Activated CD4-positive, alpha-beta T cell treated with anti-CD3 and anti-CD28 coated beads, Interleukin-2, amount 10 ng/mL, durations not matched to agents 7 days and 5 days (primary cell): ENCODE measurements around the gene MCOLN1. TPM values are rescaled to one million over a fixed set of nuclear protein-coding genes. Genes with fewer than 3 reads are reported as not detected.

ENCODE experiments used
- CTCF ChIA-PET: fragments of 350-600 bp; sonication (Branson Sonifier 250); formaldehyde crosslinking; loops from one replicate; lab custom pipeline; 2021; ENCODE audit warnings: antibody characterized with exemption; lab: Charles Lee
- POLR2A ChIA-PET: fragments of 350-600 bp; sonication (Branson Sonifier 250); formaldehyde crosslinking; loops from one replicate; lab custom pipeline; 2021; ENCODE audit warnings: antibody characterized with exemption; lab: Charles Lee
- DNase-seq: peaks from one replicate; pipeline ENCODE4 v3.0.0-alpha.2; 2020
- H3K27ac Mint-ChIP-seq: one replicate; pipeline ENCODE4 v1.8.0; 2021; ENCODE audit warnings: mild to moderate bottlenecking, moderate library complexity, mixed read lengths
- H3K27me3 Mint-ChIP-seq: one replicate; pipeline ENCODE4 v1.8.0; 2021; ENCODE audit warnings: mixed read lengths
- H3K36me3 Mint-ChIP-seq: one replicate; pipeline ENCODE4 v1.8.0; 2021; ENCODE audit warnings: low read depth, mixed read lengths
- H3K4me1 Mint-ChIP-seq: one replicate; pipeline ENCODE4 v1.8.0; 2021; ENCODE audit warnings: mixed read lengths
- H3K4me3 Mint-ChIP-seq: one replicate; pipeline ENCODE4 v1.8.0; 2021; ENCODE audit warnings: mild to moderate bottlenecking, moderate library complexity, mixed read lengths
- H3K9me3 Mint-ChIP-seq: one replicate; pipeline ENCODE4 v1.8.0; 2021; ENCODE audit warnings: mixed read lengths
- total RNA-seq, 2 experiments: library from RNA; stranded (reverse); gene quantifications; one replicate each; pipeline ENCODE4 v1.2.3, GENCODE V29; 2021

The MCOLN1 gene
- total RNA-seq, 2 experiments from 2014 or later = 13.2 to 14.8 TPM

GRCh38 chr19:7506385-7507328 lies 15.8 kb upstream of the MCOLN1 start:
- Mint-ChIP-seq H3K27me3 (peaks cover 19% of the 10 kb centered on the region), H3K27ac (no peak overlapping the region), H3K36me3 (no peaks in the 10 kb centered on the region), H3K9me3 (no peaks in the 10 kb centered on the region), H3K4me3 (no peak overlapping the region), H3K4me1 (peaks cover 14% of the 10 kb centered on the region)
- CTCF ChIA-PET = interaction anchor here (0.8 to 1.1 kb wide), 3 partner anchors 9 to 16 kb away, joined by 4 to 6 read pairs (median 4); partner anchors contain the start of gene MCOLN1
- POLR2A ChIA-PET = interaction anchor here (0.6 kb wide), 1 partner anchor 39 kb away, joined by 3 read pairs; no protein-coding TSS in a partner anchor
- DNase-seq = peak; percentile 48

DNA sequence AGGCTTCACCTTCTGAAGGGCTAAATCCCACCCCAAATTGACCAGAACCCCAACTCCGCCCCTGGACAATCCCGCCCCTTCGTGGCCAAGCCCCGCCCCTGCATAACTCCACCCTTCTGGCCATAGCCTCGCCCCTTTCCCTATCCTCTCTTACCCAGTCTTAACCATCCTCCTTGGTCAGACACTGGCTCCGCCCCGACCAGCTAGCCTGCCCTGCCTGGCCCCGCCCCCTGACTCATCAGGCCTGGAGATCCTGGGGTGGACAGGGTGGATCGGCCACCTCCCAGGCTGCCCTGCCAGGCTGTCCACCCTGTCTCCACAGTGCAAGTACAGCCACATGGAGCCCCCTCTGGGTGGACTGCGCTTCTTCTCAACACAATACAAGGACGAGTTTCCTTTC lies 14.5 kb upstream of the MCOLN1 start:
- H3K4me3 Mint-ChIP-seq = no peak overlapping the region
- CTCF ChIA-PET = interaction anchor here (0.6 to 0.9 kb wide), 2 partner anchors 11 to 408 kb away, joined by 3 to 4 read pairs; a partner anchor contains a TSS
- POLR2A ChIA-PET = no interaction called here
- no peak for DNase-seq
- peaks cover 12% of the 10 kb centered on the region for H3K27me3 Mint-ChIP-seq
- no peaks in the 10 kb centered on the region for H3K9me3 Mint-ChIP-seq
- H3K27ac Mint-ChIP-seq = no peak overlapping the region
- H3K4me1 Mint-ChIP-seq = peaks cover 14% of the 10 kb centered on the region
- H3K36me3 Mint-ChIP-seq = no peaks in the 10 kb centered on the region

- H3K36me3 Mint-ChIP-seq = no peaks in the 10 kb centered on the region
- no peaks in the 10 kb centered on the region for H3K9me3 Mint-ChIP-seq
- peaks cover 14% of the 10 kb centered on the region for H3K4me1 Mint-ChIP-seq
- ChIA-PET POLR2A (no interaction called here), CTCF (interaction anchor here (1.8 to 2.1 kb wide), 2 partner anchors 13 to 25 kb away, joined by 5 to 9 read pairs; partner anchors contain the start of gene MCOLN1)
- peaks cover 13% of the 10 kb centered on the region for H3K27me3 Mint-ChIP-seq
- no peak overlapping the region for H3K27ac Mint-ChIP-seq
- no peak overlapping the region for H3K4me3 Mint-ChIP-seq
- DNase-seq = peak; percentile 45
These were observed 12.8 kb upstream of the MCOLN1 start for GRCh38 chr19:7509625-7510024.

DNA sequence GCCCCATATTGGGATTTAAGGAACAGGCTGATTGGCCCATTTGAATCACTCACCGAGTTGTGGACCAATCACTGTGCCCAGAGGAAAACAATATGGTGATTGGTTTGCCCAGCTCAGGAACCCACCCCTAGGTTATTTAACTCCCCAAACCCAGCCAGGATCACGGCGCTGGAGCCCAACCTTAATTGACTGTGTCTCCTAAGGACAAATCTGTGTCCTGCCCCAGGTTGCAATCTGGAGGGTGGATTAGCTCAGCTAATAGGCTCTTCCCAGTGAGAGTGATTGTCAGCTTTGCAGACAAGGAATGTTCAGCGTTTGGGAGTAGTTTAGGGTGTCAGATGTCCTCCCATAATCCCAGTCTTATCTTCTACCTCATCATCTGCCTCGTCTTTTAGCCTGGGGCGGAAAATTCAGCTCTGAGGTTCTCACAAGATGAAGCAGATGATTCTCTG lies 10.0 kb upstream of the MCOLN1 start:
- Mint-ChIP-seq H3K9me3 (no peaks in the 10 kb centered on the region), H3K4me1 (peaks cover 7% of the 10 kb centered on the region), H3K36me3 (no peaks in the 10 kb centered on the region), H3K4me3 (no peak overlapping the region), H3K27ac (no peak overlapping the region), H3K27me3 (peaks cover 22% of the 10 kb centered on the region)
- DNase-seq = no peak
- POLR2A ChIA-PET = no interaction called here
- CTCF ChIA-PET = interaction anchor here (0.9 kb wide), 1 partner anchor 9 kb away, joined by 3 read pairs; no protein-coding TSS in a partner anchor

DNA sequence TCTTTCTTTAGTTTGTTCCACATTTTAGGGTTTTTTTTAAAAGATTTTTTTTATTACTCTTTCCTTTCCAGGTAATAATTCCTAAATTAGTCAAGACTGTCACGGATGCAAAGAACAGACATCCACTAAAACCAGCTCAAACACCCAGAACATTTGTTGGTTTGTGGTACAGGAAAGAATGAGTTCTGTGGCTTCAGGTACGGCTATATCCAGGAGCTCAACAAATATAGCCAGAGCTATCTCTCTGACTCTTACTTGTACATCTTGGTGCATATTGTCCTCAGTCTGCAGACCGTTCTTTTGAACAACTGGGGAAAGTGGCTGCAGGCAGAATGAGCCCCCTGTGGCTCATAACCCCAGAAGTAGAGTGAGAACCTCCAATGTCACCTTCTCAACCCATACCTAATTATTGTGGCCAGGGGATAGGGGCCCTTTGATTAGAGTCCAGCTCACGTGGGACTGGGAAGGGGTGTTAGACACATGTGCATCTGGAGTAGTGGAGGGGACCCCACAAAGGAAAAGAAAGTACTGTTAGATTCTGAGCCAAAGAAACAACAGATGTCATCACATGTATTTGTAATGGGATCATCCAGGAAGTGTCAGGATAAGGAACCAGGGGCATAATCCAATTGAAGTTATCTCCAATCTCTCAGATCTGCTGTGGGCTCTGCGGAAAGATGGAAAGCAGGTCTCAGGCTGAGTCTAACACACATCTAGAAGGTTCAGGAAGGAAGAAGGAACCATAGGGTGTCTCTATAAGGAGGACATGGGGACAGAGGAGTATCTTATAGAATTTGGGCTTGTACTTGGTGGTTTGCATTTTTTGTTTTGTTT lies 8.4 kb upstream of the MCOLN1 start:
- ChIA-PET POLR2A (no interaction called here), CTCF (interaction anchor here (1.2 kb wide), 1 partner anchor 116 kb away, joined by 3 read pairs; no protein-coding TSS in a partner anchor)
- Mint-ChIP-seq H3K4me3 (no peak overlapping the region), H3K27me3 (peaks cover 25% of the 10 kb centered on the region), H3K36me3 (no peaks in the 10 kb centered on the region), H3K27ac (no peak overlapping the region), H3K4me1 (peaks cover 7% of the 10 kb centered on the region), H3K9me3 (no peaks in the 10 kb centered on the region)
- DNase-seq = no peak

DNA sequence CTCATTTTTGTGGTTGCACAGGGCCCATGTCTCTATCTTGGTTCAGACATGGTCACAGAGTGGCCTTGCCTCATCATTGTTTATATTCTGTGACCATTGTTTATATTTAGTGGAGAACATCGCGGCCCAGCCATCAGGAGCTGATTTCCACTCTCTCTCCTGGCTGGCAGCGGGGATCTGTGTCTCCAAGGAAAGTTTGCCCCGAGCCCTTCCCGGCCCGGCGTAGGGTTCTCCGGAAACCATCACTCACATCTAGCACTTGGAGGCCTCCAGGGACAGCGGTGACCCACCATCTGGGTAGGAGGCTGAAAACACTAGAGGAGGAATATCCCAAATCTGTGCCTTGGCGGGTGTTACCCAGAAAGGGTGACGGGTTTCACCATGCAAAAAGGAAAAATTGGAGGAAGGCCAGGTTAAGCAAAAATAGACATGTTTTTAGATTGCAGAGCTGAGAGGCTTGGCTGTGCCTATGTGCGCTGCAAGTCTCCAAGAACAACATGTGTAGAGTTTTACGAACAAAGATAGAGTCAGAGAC lies 7.2 kb upstream of the MCOLN1 start:
- H3K4me1 Mint-ChIP-seq = peaks cover 7% of the 10 kb centered on the region
- POLR2A ChIA-PET = no interaction called here
- peaks cover 25% of the 10 kb centered on the region for H3K27me3 Mint-ChIP-seq
- DNase-seq = no peak
- CTCF ChIA-PET = no interaction called here
- no peaks in the 10 kb centered on the region for H3K36me3 Mint-ChIP-seq
- H3K9me3 Mint-ChIP-seq = no peaks in the 10 kb centered on the region
- H3K27ac Mint-ChIP-seq = peak overlapping the region; percentile 61
- H3K4me3 Mint-ChIP-seq = peak overlapping the region; percentile 59

DNA sequence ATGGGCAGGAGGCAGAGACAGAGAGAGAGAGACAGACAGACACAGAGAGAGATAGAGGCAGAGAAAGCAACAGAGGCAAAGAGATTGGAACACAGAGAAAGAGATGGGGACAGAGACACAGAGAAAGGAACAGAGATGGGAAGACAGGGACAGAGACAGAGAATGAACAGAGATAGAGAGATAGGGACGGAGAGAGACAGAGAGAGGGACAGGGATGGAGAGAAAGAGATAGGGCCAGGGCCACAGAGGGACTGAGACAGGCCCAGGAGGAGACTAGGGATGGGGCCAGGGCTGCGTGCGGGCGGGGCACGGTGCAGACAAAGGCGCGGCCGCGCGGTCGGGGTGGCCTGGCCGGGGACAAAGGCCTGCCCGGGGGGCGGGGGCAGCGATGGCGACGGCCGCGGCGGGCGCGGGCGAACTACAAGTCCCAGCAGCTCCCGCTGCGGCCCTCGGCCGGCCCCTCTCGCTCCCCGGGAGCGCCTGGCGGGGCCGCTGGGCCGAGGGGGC lies 6.7 kb upstream of the MCOLN1 start, which contains the start of gene ZNF358:
Gene ZNF358, plus strand, starts transcription at position 459 of the 507 bp plus-strand sequence. CDS start 3,140 bp downstream, outside the sequence.
- POLR2A ChIA-PET = interaction anchor here (0.6 kb wide), 1 partner anchor 151 kb away, joined by 3 read pairs; no protein-coding TSS in a partner anchor

DNA sequence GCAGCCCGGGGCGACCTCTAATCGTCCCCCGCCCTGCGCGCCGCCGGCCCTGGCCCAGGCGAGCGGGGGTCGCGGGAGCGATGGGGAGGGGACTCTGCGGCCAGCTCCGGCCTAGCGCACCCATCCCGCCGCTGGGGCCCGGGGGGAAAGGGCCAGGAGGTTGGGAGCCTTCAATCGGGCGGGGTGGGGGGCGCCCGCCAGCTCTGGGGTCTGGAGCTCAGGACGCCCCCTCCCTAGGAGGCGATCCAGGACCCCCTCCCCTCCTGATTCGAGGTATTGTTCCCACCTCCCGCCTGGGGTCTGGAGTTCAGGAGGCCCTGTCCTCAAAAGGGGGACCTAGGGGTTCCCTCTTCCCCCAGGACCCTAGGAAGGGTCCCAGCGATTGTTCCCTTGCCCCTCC lies 6.1 kb upstream of the MCOLN1 start:
- POLR2A ChIA-PET = interaction anchor here (0.6 kb wide), 1 partner anchor 151 kb away, joined by 3 read pairs; no protein-coding TSS in a partner anchor
- CTCF ChIA-PET = interaction anchor here (0.6 kb wide), 1 partner anchor 415 kb away, joined by 3 read pairs; no protein-coding TSS in a partner anchor

More for the DNA sequence above, 6.7 kb upstream of the MCOLN1 start, which contains the start of gene ZNF358:
- DNase-seq = peak; percentile 33
- peak within 1 kb of the TSS; percentile 61 for H3K27ac Mint-ChIP-seq
- H3K27me3 Mint-ChIP-seq = peaks cover 25% of the 10 kb centered on the region
- CTCF ChIA-PET = no interaction called here
- peaks cover 7% of the 10 kb centered on the region for H3K4me1 Mint-ChIP-seq
- no peaks in the 10 kb centered on the region for H3K9me3 Mint-ChIP-seq
- peak within 1 kb of the TSS; percentile 64 for H3K4me3 Mint-ChIP-seq
- H3K36me3 Mint-ChIP-seq = no peaks in the 10 kb centered on the region

DNA sequence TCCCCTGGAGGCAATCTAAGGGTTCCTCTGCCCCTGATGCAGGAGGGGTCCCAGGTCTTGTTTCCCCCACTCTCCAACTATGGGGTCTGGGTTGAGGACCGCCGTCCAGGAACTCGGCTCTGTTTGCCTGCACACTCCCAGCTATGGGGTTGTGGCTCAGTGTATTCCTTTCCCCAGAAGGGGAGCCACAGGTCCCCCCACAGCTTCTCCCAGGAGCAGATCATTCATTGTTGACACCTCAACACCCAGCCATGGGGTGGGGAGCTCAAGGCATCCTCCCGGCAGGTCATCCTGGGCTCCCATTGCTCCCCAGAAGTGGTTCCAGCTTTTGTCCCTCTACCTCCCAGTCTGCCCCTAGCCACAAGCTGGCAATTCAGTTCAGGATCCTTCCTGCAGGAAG lies 5.5 kb upstream of the MCOLN1 start:
- no peaks in the 10 kb centered on the region for H3K36me3 Mint-ChIP-seq
- H3K9me3 Mint-ChIP-seq = no peaks in the 10 kb centered on the region
- POLR2A ChIA-PET = no interaction called here
- no peak for DNase-seq
- CTCF ChIA-PET = interaction anchor here (0.6 kb wide), 1 partner anchor 415 kb away, joined by 3 read pairs; no protein-coding TSS in a partner anchor
- H3K4me3 Mint-ChIP-seq = peak overlapping the region; percentile 64
- H3K27ac Mint-ChIP-seq = no peak overlapping the region
- peaks cover 11% of the 10 kb centered on the region for H3K4me1 Mint-ChIP-seq
- peaks cover 25% of the 10 kb centered on the region for H3K27me3 Mint-ChIP-seq

More for the DNA sequence above, 6.1 kb upstream of the MCOLN1 start:
- Mint-ChIP-seq H3K27ac (no peak overlapping the region), H3K9me3 (no peaks in the 10 kb centered on the region), H3K27me3 (peaks cover 25% of the 10 kb centered on the region), H3K4me3 (peak overlapping the region; percentile 64), H3K36me3 (no peaks in the 10 kb centered on the region), H3K4me1 (peaks cover 8% of the 10 kb centered on the region)
- DNase-seq = no peak

GRCh38 chr19:7519361-7520130 lies 2.9 kb upstream of the MCOLN1 start:
- H3K27me3 Mint-ChIP-seq = peaks cover 20% of the 10 kb centered on the region
- H3K9me3 Mint-ChIP-seq = no peaks in the 10 kb centered on the region
- H3K27ac Mint-ChIP-seq = no peak overlapping the region
- POLR2A ChIA-PET = no interaction called here
- no peaks in the 10 kb centered on the region for H3K36me3 Mint-ChIP-seq
- H3K4me3 Mint-ChIP-seq = no peak overlapping the region
- CTCF ChIA-PET = interaction anchor here (0.8 kb wide), 1 partner anchor 15 kb away, joined by 3 read pairs; no protein-coding TSS in a partner anchor
- DNase-seq = no peak
- peaks cover 20% of the 10 kb centered on the region for H3K4me1 Mint-ChIP-seq
